ENCODE data around the gene PBX1.

Gene PBX1

DNA sequence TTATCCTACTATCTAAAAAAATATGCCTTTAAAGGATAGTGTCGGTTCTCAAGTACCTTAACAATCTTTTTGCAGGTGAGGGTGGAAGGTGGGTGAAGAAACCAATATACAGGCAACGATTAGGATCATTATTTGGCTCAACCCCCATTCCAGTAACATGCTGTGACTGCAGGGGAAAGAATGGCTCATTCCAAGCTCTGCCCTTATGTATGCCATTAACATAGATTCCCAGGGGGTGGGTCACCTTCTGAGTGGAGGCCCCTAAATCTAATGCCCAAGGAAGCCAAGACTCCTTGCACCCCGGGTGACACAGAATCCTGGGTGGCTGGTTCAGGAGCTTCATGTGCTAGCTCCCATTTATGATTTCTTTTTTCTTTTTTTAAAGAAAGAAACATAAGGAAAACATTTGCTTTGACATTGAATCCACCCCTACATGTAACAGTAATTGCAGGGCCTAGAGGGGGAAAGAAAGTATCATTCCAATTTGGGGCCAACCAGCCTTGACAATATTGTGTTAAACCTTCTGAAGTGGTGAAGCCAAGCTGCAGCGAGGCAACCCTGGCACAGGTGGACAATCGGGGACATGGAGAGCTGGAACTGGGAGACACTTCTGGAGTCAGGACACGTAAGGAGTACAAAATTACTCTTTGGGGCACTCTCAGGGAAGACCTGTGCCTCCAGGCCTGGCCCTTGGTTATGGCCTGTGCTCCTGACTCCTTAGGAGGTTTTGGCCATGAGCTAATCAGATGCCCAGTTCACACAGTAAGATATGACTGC lies 200.3 kb downstream of the PBX1 start:
- TF ChIP-seq, protein P1, sequence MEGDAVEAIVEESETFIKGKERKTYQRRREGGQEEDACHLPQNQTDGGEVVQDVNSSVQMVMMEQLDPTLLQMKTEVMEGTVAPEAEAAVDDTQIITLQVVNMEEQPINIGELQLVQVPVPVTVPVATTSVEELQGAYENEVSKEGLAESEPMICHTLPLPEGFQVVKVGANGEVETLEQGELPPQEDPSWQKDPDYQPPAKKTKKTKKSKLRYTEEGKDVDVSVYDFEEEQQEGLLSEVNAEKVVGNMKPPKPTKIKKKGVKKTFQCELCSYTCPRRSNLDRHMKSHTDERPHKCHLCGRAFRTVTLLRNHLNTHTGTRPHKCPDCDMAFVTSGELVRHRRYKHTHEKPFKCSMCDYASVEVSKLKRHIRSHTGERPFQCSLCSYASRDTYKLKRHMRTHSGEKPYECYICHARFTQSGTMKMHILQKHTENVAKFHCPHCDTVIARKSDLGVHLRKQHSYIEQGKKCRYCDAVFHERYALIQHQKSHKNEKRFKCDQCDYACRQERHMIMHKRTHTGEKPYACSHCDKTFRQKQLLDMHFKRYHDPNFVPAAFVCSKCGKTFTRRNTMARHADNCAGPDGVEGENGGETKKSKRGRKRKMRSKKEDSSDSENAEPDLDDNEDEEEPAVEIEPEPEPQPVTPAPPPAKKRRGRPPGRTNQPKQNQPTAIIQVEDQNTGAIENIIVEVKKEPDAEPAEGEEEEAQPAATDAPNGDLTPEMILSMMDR (IDR thresholded peaks at IDR 0.05; ENCODE audit: low read depth, low read length, missing control alignments) = no peak
- no peak for DNase-seq (ENCODE audit: low read depth)
- no peak overlapping the region for H3K4me3 ChIP-seq (ENCODE audit: low read depth, low read length)

DNA sequence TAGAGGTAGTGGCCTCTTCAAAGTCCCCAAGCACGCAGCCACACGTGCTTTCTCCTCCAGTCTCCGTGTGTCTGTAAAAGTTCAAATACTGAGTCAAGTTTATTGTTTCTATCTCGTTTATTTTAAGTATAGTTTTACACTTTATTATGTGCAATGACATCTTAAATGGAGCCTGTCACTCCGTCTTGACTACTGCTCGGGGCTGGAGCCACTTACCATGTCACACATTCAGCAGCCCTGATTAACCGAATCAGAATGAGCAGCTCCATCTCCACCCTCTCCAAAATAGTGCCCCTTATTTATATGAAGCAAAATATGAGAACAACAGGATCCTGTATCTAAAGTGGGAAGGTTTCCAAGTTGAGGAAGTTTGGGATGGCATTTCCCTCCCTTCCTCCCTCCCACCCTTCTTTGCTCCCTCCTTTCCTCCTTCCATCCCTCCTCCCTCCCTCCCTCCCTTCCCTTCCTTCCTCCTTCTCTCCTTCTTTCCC lies 201.0 kb downstream of the PBX1 start:
- DNase-seq (ENCODE audit: low read depth) = no peak
- TF ChIP-seq, protein P1 (IDR thresholded peaks at IDR 0.05; ENCODE audit: low read depth, low read length, missing control alignments) = no peak
- H3K4me3 ChIP-seq (ENCODE audit: low read depth, low read length) = no peak overlapping the region

DNA sequence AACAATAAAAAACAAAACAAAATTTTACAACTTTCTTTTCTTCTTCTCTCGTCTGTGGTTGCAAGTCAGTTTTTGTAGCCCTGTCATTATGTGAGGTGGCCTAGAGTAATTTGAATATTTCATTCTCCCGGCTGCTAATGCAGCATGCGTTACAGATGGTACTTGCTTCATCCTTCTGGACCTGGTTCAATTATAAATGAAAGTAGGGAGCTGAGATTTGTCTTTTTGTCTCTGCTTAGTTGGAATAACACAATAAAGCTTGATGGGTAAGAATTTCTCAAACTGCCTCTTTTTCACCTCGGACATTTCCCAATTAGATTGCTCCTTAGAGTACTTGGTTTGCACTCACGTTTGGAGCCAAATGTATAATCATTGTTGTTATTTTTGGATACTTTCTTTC lies 201.6 kb downstream of the PBX1 start:
- DNase-seq (ENCODE audit: low read depth) = no peak
- no peak overlapping the region for H3K4me3 ChIP-seq (ENCODE audit: low read depth, low read length)
- TF ChIP-seq, protein P1 (IDR thresholded peaks at IDR 0.05; ENCODE audit: low read depth, low read length, missing control alignments) = no peak

DNA sequence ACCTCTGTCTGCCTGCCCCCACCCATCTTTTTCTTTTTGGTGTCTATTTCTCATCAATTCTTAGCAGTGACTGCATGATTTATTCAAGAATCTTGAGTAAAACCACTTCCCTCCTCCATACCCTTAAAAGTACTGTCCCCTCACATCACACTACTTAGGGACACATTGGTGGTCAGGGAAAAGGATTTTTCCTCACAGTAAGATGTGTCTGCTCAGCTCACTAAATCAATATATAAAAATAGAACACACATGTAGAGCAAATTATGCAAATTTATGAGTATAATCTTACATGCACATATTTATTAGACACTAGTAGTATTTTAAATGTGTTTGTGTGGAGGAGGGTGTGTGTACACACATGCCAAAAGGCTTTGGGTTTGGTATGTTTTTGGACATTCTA lies 202.0 kb downstream of the PBX1 start:
- DNase-seq (ENCODE audit: low read depth) = no peak
- TF ChIP-seq, protein P1 (IDR thresholded peaks at IDR 0.05; ENCODE audit: low read depth, low read length, missing control alignments) = no peak
- H3K4me3 ChIP-seq (ENCODE audit: low read depth, low read length) = no peak overlapping the region

DNA sequence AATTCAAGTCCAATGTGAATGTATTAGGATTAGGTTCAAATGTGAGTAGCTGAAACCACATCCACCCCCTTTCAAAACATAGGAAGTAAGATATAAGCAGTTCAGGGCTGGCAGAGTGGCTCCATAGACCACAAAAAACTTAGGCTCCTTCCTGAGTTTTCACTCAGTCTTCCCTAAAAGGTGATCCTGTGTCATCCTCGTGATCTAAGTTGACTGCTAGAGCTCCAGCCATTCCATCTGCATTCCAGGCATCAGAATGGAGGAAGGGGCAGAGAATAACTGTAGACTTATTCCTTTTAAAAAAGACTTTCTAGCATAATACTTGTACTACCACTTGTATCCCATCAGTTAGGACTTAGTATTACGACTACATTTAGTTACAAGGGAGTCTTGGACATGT lies 204.1 kb downstream of the PBX1 start:
- no peak overlapping the region for H3K4me3 ChIP-seq (ENCODE audit: low read depth, low read length)
- DNase-seq (ENCODE audit: low read depth) = no peak
- TF ChIP-seq, protein P1 (IDR thresholded peaks at IDR 0.05; ENCODE audit: low read depth, low read length, missing control alignments) = no peak

DNA sequence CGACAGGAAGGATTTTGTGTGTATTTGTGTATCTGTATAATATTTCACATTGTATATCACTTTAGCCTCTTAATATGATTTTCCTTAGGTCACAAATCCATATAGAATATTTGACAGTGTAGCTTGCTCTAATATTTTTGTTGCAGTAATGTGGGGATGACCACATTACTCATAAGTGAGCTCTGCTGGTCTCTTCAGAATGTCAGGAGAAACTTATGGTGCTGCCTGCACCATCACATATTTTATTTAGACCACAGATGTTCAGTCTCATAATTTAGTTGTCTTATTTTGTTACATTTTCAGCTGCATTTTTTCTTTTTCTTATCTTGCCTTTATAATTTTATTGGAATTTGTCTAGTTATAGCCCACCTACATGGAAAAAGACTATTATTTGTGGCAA lies 205.3 kb downstream of the PBX1 start:
- no peak for DNase-seq (ENCODE audit: low read depth)
- no peak overlapping the region for H3K4me3 ChIP-seq (ENCODE audit: low read depth, low read length)
- TF ChIP-seq, protein P1 (IDR thresholded peaks at IDR 0.05; ENCODE audit: low read depth, low read length, missing control alignments) = no peak

DNA sequence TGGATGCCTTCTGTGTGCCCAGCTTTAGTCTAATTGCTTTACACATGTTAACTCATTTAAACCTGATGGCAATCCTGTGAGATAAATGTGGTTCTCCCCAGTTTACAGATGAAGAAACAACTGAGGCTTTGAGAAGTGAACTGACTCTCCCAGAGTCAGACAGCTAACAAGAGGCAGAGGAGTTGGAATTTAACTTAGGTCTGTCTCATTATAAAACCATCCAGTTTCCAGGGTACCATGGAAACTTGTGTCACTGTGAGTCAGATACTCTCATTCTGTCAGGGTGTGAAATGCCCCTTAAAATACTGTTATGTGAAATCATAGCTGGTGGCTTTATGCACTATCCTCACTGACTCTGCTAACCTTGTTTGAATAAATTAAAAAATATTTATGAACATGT lies 206.6 kb downstream of the PBX1 start:
- no peak for DNase-seq (ENCODE audit: low read depth)
- H3K4me3 ChIP-seq (ENCODE audit: low read depth, low read length) = no peak overlapping the region
- TF ChIP-seq, protein P1 (IDR thresholded peaks at IDR 0.05; ENCODE audit: low read depth, low read length, missing control alignments) = no peak
